Choroid plexus epithelial cell (primary cell): ENCODE data around the gene FAM13A.

Experiments
- DNase-seq: peaks from one replicate; pipeline ENCODE4 v3.0.0-alpha.2; 2010; ENCODE audit warnings: low read depth
- H3K4me3 ChIP-seq: 2 replicates; pipeline ENCODE4 v1.5.1; 2011; ENCODE audit warnings: low read depth, mild to moderate bottlenecking, control low read depth, low read length, moderate library complexity
- CTCF ChIP-seq: conservative IDR thresholded peaks from 2 replicates; pipeline ENCODE4 v1.5.1; 2011; ENCODE audit warnings: low read depth, mild to moderate bottlenecking, control low read depth, inconsistent platforms, low read length, moderate library complexity

Gene FAM13A

GRCh38 chr4:88870428-88870827, 186.6 kb downstream of the FAM13A start:
- no peak for DNase-seq
- TF ChIP-seq CTCF = no peak
- H3K4me3 ChIP-seq = no peak overlapping the region

- no peak for DNase-seq
- no peak for TF ChIP-seq CTCF
- H3K4me3 ChIP-seq = no peak overlapping the region
Observed at GRCh38 chr4:88868510-88868909, 188.5 kb downstream of the FAM13A start.

GRCh38 chr4:88866862-88867550, 190.0 kb downstream of the FAM13A start:
- no peak for TF ChIP-seq CTCF
- peak; percentile 43 for DNase-seq
- H3K4me3 ChIP-seq = no peak overlapping the region

GRCh38 chr4:88865466-88865865, 191.5 kb downstream of the FAM13A start:
- peak; percentile 45 for DNase-seq
- H3K4me3 ChIP-seq = no peak overlapping the region
- no peak for TF ChIP-seq CTCF

GRCh38 chr4:88865046-88865445, 191.9 kb downstream of the FAM13A start:
- no peak overlapping the region for H3K4me3 ChIP-seq
- DNase-seq = no peak
- TF ChIP-seq CTCF = no peak

GRCh38 chr4:88860586-88860985, 196.4 kb downstream of the FAM13A start:
- H3K4me3 ChIP-seq = no peak overlapping the region
- DNase-seq = no peak
- TF ChIP-seq CTCF = no peak

GRCh38 chr4:88859191-88859812, 197.7 kb downstream of the FAM13A start:
- DNase-seq = no peak
- TF ChIP-seq CTCF = no peak
- H3K4me3 ChIP-seq = no peak overlapping the region
